Neural crest cell (in vitro differentiated cells): ENCODE results near the gene TRPM1. TPM values are rescaled to one million over a fixed set of nuclear protein-coding genes. Genes with fewer than 3 reads are reported as not detected.

Experiments
- DNase-seq: peaks from one replicate; pipeline ENCODE4 v3.0.0; 2021; ENCODE audit warnings: low read depth, mixed read lengths, low spot score
- H3K27ac Mint-ChIP-seq: one replicate; pipeline ENCODE4 v1.8.0; 2021; ENCODE audit warnings: mild to moderate bottlenecking, mixed read lengths; ENCODE audit not compliant: unreplicated experiment
- H3K27me3 Mint-ChIP-seq: 2 replicates; pipeline ENCODE4 v1.8.0; 2021; ENCODE audit warnings: low read depth, mild to moderate bottlenecking, mixed read lengths
- H3K36me3 Mint-ChIP-seq: 2 replicates; pipeline ENCODE4 v1.8.0; 2021; ENCODE audit warnings: low read depth, mild to moderate bottlenecking, mixed read lengths
- H3K4me1 Mint-ChIP-seq: 2 replicates; pipeline ENCODE4 v1.8.0; 2021; ENCODE audit warnings: mixed read lengths
- H3K4me3 Mint-ChIP-seq: one replicate; pipeline ENCODE4 v1.8.0; 2021; ENCODE audit warnings: mild to moderate bottlenecking, mixed read lengths
- H3K9me3 Mint-ChIP-seq: 2 replicates; pipeline ENCODE4 v1.8.0; 2021; ENCODE audit warnings: mixed read lengths
- CTCF ChIP-seq: fragments of 200-600 bp; sonication (generic); conservative IDR thresholded peaks from 2 replicates; pipeline ENCODE4 v1.5.0; 2021; ENCODE audit warnings: antibody characterized with exemption, mild to moderate bottlenecking
- total RNA-seq: library from RNA; stranded (reverse); gene quantifications from 2 replicates; pipeline ENCODE4 v1.2.1, GENCODE V29; 2021

The TRPM1 gene
- total RNA-seq, 1 donor from 2014 or later, result not detected

DNA sequence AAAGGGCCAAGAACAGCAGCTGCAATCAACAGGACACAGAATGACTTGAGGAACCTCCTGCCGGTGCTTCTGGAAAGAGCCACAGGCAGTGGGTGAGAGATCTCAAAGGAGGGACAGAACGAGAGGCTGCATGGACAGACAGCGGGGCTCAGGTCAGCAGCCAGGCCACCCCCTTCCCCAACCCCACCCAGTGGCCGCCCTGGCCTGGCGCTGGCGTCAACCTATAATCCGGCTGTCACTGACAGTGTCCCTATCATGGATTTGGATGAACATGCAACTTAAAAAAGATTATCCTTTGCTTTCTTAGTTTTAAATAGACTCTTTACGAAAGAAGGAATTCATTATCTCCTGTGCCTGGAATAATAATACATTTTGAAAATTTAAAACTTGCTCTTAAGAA is 54.1 kb downstream of the TRPM1 start:
- no peaks in the 10 kb centered on the region for H3K4me1 Mint-ChIP-seq
- peaks cover 3% of the 10 kb centered on the region for H3K27me3 Mint-ChIP-seq
- no peaks in the 10 kb centered on the region for H3K36me3 Mint-ChIP-seq
- no peak for TF ChIP-seq CTCF
- DNase-seq, result no peak
- H3K4me3 Mint-ChIP-seq, result no peak overlapping the region
- no peak overlapping the region for H3K27ac Mint-ChIP-seq
- no peaks in the 10 kb centered on the region for H3K9me3 Mint-ChIP-seq

- no peak for DNase-seq
- Mint-ChIP-seq H3K36me3 (no peaks in the 10 kb centered on the region), H3K27ac (peak overlapping the region; percentile 76)
These were observed 54.7 kb downstream of the TRPM1 start for GRCh38 chr15:31046759-31047359.

GRCh38 chr15:31045606-31046005 is 55.9 kb downstream of the TRPM1 start:
- Mint-ChIP-seq H3K36me3 (no peaks in the 10 kb centered on the region), H3K4me3 (no peak overlapping the region), H3K27ac (no peak overlapping the region), H3K9me3 (no peaks in the 10 kb centered on the region), H3K27me3 (peaks cover 3% of the 10 kb centered on the region), H3K4me1 (no peaks in the 10 kb centered on the region)
- no peak for TF ChIP-seq CTCF
- DNase-seq, result no peak

More at GRCh38 chr15:31046759-31047359, 54.7 kb downstream of the TRPM1 start:
- Mint-ChIP-seq H3K4me3 (no peak overlapping the region), H3K27me3 (peaks cover 3% of the 10 kb centered on the region), H3K4me1 (no peaks in the 10 kb centered on the region), H3K9me3 (no peaks in the 10 kb centered on the region)
- TF ChIP-seq CTCF, result no peak

DNA sequence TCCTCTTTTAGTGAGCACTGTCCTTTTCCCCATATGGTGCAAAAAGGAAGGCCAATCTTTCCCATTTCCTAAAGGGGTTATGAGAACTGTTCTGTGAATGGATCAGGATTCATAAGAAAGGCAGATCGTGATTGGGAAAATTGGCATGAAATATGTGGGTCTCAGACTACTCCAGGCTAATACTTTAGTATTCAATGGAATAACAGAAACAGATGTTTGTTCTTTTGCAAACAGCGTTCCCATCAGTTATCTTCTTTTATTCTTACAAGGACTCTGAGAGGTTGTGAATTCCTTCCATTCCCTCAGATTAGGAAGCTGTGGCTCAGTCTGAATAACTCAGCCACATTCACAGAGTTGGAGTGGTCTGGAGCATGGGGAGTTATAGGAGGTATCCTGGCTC is 58.8 kb downstream of the TRPM1 start:
- no peak overlapping the region for H3K27ac Mint-ChIP-seq
- H3K4me1 Mint-ChIP-seq, result no peaks in the 10 kb centered on the region
- H3K9me3 Mint-ChIP-seq, result no peaks in the 10 kb centered on the region
- DNase-seq, result no peak
- H3K4me3 Mint-ChIP-seq, result no peak overlapping the region
- H3K27me3 Mint-ChIP-seq, result peaks cover 3% of the 10 kb centered on the region
- H3K36me3 Mint-ChIP-seq, result no peaks in the 10 kb centered on the region
- TF ChIP-seq CTCF, result no peak

DNA sequence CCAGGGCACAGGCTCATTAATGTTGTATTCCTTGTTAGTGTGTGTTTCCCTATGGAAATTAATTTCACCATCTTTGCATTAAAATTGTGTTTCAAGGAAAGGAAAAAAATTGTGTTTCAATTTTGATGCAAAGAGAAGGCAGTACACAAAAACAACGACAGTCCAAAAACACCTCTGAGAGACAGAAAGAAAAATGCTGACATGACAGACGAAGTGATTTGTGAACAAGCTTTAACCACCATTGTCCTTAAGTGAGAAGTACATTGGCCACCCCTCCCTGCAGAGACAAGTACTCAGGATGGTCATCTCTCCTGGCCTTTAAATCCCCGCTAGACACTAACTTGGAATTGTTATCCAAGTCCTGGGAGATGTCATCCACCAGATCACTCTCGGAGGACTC is 59.9 kb downstream of the TRPM1 start:
- Mint-ChIP-seq H3K27ac (no peak overlapping the region), H3K36me3 (no peaks in the 10 kb centered on the region), H3K4me1 (no peaks in the 10 kb centered on the region), H3K9me3 (no peaks in the 10 kb centered on the region), H3K27me3 (peaks cover 3% of the 10 kb centered on the region), H3K4me3 (no peak overlapping the region)
- no peak for DNase-seq
- no peak for TF ChIP-seq CTCF
